Neuronal stem cell (in vitro differentiated cells): ENCODE results near the gene SGF29.
A peak's percentile ranks its signal among the peaks of the same experiment; 100 is the strongest.

ENCODE experiments used
- DNase-seq: peaks from one replicate; pipeline ENCODE4 v3.0.0-alpha.2; 2013; ENCODE audit warnings: low spot score
- H2AFZ ChIP-seq: one replicate; pipeline ENCODE4 v1.6.1; 2013; ENCODE audit warnings: mild to moderate bottlenecking, low read length, inconsistent platforms
- H2AK5ac ChIP-seq: 2 replicates; pipeline ENCODE4 v1.6.1; 2013; ENCODE audit warnings: low read depth, mild to moderate bottlenecking, inconsistent platforms, low read length, moderate library complexity, mixed read lengths
- H2BK120ac ChIP-seq: 2 replicates; pipeline ENCODE4 v1.6.1; 2013; ENCODE audit warnings: low read depth, mild to moderate bottlenecking, inconsistent platforms, low read length, moderate library complexity, mixed read lengths
- H2BK12ac ChIP-seq: one replicate; pipeline ENCODE4 v1.6.1; 2013; ENCODE audit warnings: low read length, inconsistent platforms
- H2BK15ac ChIP-seq: 2 replicates; pipeline ENCODE4 v1.6.1; 2013; ENCODE audit warnings: mild to moderate bottlenecking, low read length, inconsistent platforms, mixed read lengths
- H2BK5ac ChIP-seq: one replicate; pipeline ENCODE4 v1.6.1; 2013; ENCODE audit warnings: inconsistent platforms, mild to moderate bottlenecking, low read length, moderate library complexity
- H3K14ac ChIP-seq: one replicate; pipeline ENCODE4 v1.6.1; 2013; ENCODE audit warnings: low read length, inconsistent platforms
- H3K18ac ChIP-seq: 2 replicates; pipeline ENCODE4 v1.6.1; 2013; ENCODE audit warnings: low read length, inconsistent platforms
- H3K23ac ChIP-seq: 2 replicates; pipeline ENCODE4 v1.6.1; 2013; ENCODE audit warnings: low read depth, mild to moderate bottlenecking, mixed read lengths, low read length, inconsistent platforms; ENCODE audit not compliant: poor library complexity
- H3K27ac ChIP-seq: replicated peaks from 3 replicates; pipeline ENCODE4 v1.5.1; 2013; ENCODE audit warnings: low read length, inconsistent platforms
- H3K27me3 ChIP-seq, 3 experiments: 2 replicates each; pipeline ENCODE4 v1.6.1; 2013; ENCODE audit warnings: low read length in 3 of 3, mild to moderate bottlenecking in 2 of 3, inconsistent platforms in 1 of 3, low read depth in 1 of 3, mixed read lengths in 1 of 3, moderate library complexity in 1 of 3; ENCODE audit not compliant: control insufficient read depth in 3 of 3, insufficient read depth in 3 of 3
- H3K36me3 ChIP-seq, 2 donors: replicated peaks in 1 of 2; 2 replicates each; pipeline ENCODE4 v1.6.1; 2013; ENCODE audit warnings: low read length in 2 of 2; ENCODE audit not compliant: control insufficient read depth in 2 of 2, insufficient read depth in 2 of 2
- H3K4ac ChIP-seq: 2 replicates; pipeline ENCODE4 v1.6.1; 2013; ENCODE audit warnings: inconsistent platforms, mild to moderate bottlenecking, low read length, moderate library complexity
- H3K4me1 ChIP-seq, 2 donors: 1 replicate in 1 of 2; 2 replicates in 1 of 2; pipeline ENCODE4 v1.6.1; 2013; ENCODE audit warnings: low read length in 2 of 2, low read depth in 1 of 2; ENCODE audit not compliant: control insufficient read depth in 2 of 2, insufficient read depth in 1 of 2
- H3K4me2 ChIP-seq: one replicate; pipeline ENCODE4 v1.6.1; 2013; ENCODE audit warnings: mild to moderate bottlenecking, low read length, inconsistent platforms; ENCODE audit not compliant: insufficient read depth, poor library complexity, severe bottlenecking
- H3K4me3 ChIP-seq, 2 donors: 2 replicates each; pipeline ENCODE4 v1.5.1; 2013; ENCODE audit warnings: low read length in 2 of 2, mild to moderate bottlenecking in 2 of 2, inconsistent platforms in 1 of 2, moderate library complexity in 1 of 2
- H3K79me1 ChIP-seq: one replicate; pipeline ENCODE4 v1.6.1; 2013; ENCODE audit warnings: low read depth, mild to moderate bottlenecking, inconsistent platforms, low read length, moderate library complexity
- H3K9ac ChIP-seq: one replicate; pipeline ENCODE4 v1.6.1; 2013; ENCODE audit warnings: mild to moderate bottlenecking, low read depth, low read length, inconsistent platforms; ENCODE audit not compliant: poor library complexity
- H3K9me3 ChIP-seq, 2 donors: replicated peaks in 1 of 2; 2 replicates each; pipeline versions ENCODE3 to v1.6.1; 2013; ENCODE audit warnings: low read length in 2 of 2, mild to moderate bottlenecking in 2 of 2, inconsistent platforms in 1 of 2, low read depth in 1 of 2, mixed read lengths in 1 of 2, moderate library complexity in 1 of 2; ENCODE audit not compliant: control insufficient read depth in 2 of 2, insufficient read depth in 1 of 2
- H4K8ac ChIP-seq: one replicate; pipeline ENCODE4 v1.6.1; 2013; ENCODE audit warnings: low read depth, mild to moderate bottlenecking, inconsistent platforms, low read length, moderate library complexity
- H4K91ac ChIP-seq: one replicate; pipeline ENCODE4 v1.6.1; 2013; ENCODE audit warnings: low read length, low read depth, mild to moderate bottlenecking, inconsistent platforms; ENCODE audit not compliant: poor library complexity
- WGBS, 2 donors: extraction: QIAGEN DNeasy Blood & Tissue Kit; methylation state at CpG; one replicate each; pipeline ENCODE4 v1.1.7; 2013; ENCODE audit warnings: missing lambda C conversion rate in 2 of 2, mixed read lengths in 1 of 2; ENCODE audit not compliant: insufficient read length in 2 of 2, insufficient replicate concordance in 1 of 2; ENCODE audit errors: extremely low coverage in 2 of 2; 5-methylcytosine and 5-hydroxymethylcytosine counted together

Gene SGF29

GRCh38 chr16:28520672-28521071 lies 33.0 kb upstream of the SGF29 start:
- no peak overlapping the region for H4K8ac ChIP-seq
- no peak overlapping the region for H3K9ac ChIP-seq
- H3K23ac ChIP-seq, result no peak overlapping the region
- peaks cover 0 to 2% of the 10 kb centered on the region in 2 donors for H3K9me3 ChIP-seq
- no peak overlapping the region for H2BK5ac ChIP-seq
- peak overlapping the region; percentile 75 for H2AK5ac ChIP-seq
- H4K91ac ChIP-seq, result no peak overlapping the region
- H3K18ac ChIP-seq, result no peak overlapping the region
- H3K4me1 ChIP-seq, result peaks cover 0 to 2% of the 10 kb centered on the region in 2 donors
- no peak for DNase-seq
- no peak overlapping the region for H2BK12ac ChIP-seq
- no peak overlapping the region for H3K14ac ChIP-seq
- peak overlapping the region; percentile 75 for H2BK15ac ChIP-seq
- no peak overlapping the region for H3K4me2 ChIP-seq
- H3K27me3 ChIP-seq, result peaks cover 0 to 2% (median 0%) of the 10 kb centered on the region in 3 experiments
- H3K79me1 ChIP-seq, result no peaks in the 10 kb centered on the region
- no peak overlapping the region for H2BK120ac ChIP-seq
- no peak overlapping the region for H3K4ac ChIP-seq
- no peak overlapping the region for H3K27ac ChIP-seq
- H3K36me3 ChIP-seq, result no peaks in the 10 kb centered on the region
- no peak overlapping the region for H2AFZ ChIP-seq
- WGBS, 2 donors, result no CpG with 5 or more reads among the region's 7 CpGs
- H3K4me3 ChIP-seq, result no peak overlapping the region

GRCh38 chr16:28521436-28521835 lies 32.3 kb upstream of the SGF29 start:
- no peak overlapping the region for H2BK15ac ChIP-seq
- no peak overlapping the region for H2AFZ ChIP-seq
- no peak overlapping the region for H3K9ac ChIP-seq
- no peak overlapping the region for H4K91ac ChIP-seq
- H3K18ac ChIP-seq, result no peak overlapping the region
- WGBS, 2 donors, result no CpG with 5 or more reads among the region's 6 CpGs
- H2AK5ac ChIP-seq, result no peak overlapping the region
- H4K8ac ChIP-seq, result no peak overlapping the region
- H3K4me1 ChIP-seq, result peaks cover 0 to 2% of the 10 kb centered on the region in 2 donors
- H3K36me3 ChIP-seq, result no peaks in the 10 kb centered on the region
- no peak overlapping the region for H2BK120ac ChIP-seq
- no peak overlapping the region for H2BK5ac ChIP-seq
- no peak for DNase-seq
- H3K23ac ChIP-seq, result no peak overlapping the region
- H3K27ac ChIP-seq, result no peak overlapping the region
- H3K4ac ChIP-seq, result no peak overlapping the region
- no peak overlapping the region for H3K4me2 ChIP-seq
- H3K4me3 ChIP-seq, result no peak overlapping the region
- peaks cover 0 to 2% (median 0%) of the 10 kb centered on the region in 3 experiments for H3K27me3 ChIP-seq
- no peaks in the 10 kb centered on the region for H3K79me1 ChIP-seq
- H2BK12ac ChIP-seq, result no peak overlapping the region
- no peak overlapping the region for H3K14ac ChIP-seq
- peaks cover 0 to 3% of the 10 kb centered on the region in 2 donors for H3K9me3 ChIP-seq

GRCh38 chr16:28522792-28523191 lies 30.9 kb upstream of the SGF29 start:
- no peak overlapping the region for H3K4ac ChIP-seq
- DNase-seq, result no peak
- H3K27ac ChIP-seq, result no peak overlapping the region
- no peak overlapping the region for H2BK5ac ChIP-seq
- no peak overlapping the region for H3K23ac ChIP-seq
- peaks cover 0 to 2% (median 0%) of the 10 kb centered on the region in 3 experiments for H3K27me3 ChIP-seq
- H2AK5ac ChIP-seq, result no peak overlapping the region
- no peak overlapping the region for H3K9ac ChIP-seq
- H3K14ac ChIP-seq, result no peak overlapping the region
- H2BK12ac ChIP-seq, result no peak overlapping the region
- H3K36me3 ChIP-seq, result no peaks in the 10 kb centered on the region
- no peak overlapping the region for H2BK120ac ChIP-seq
- no peak overlapping the region for H4K91ac ChIP-seq
- H4K8ac ChIP-seq, result no peak overlapping the region
- WGBS, 2 donors, result no CpG with 5 or more reads among the region's 11 CpGs
- H2AFZ ChIP-seq, result no peak overlapping the region
- H3K4me1 ChIP-seq, result peaks cover 0 to 2% of the 10 kb centered on the region in 2 donors
- H3K18ac ChIP-seq, result no peak overlapping the region
- no peaks in the 10 kb centered on the region for H3K79me1 ChIP-seq
- H3K4me2 ChIP-seq, result no peak overlapping the region
- H3K4me3 ChIP-seq, result no peak overlapping the region
- peaks cover 0 to 3% of the 10 kb centered on the region in 2 donors for H3K9me3 ChIP-seq
- no peak overlapping the region for H2BK15ac ChIP-seq

- no peak overlapping the region for H3K4me2 ChIP-seq
- peak overlapping the region; percentile 20 for H2AFZ ChIP-seq
- no peak overlapping the region for H3K23ac ChIP-seq
- peaks cover 0 to 3% (median 2%) of the 10 kb centered on the region in 3 experiments for H3K27me3 ChIP-seq
- no peaks in the 10 kb centered on the region for H3K36me3 ChIP-seq
- DNase-seq, result no peak
- peaks cover 0 to 3% of the 10 kb centered on the region in 2 donors for H3K9me3 ChIP-seq
- peak overlapping the region; percentile 22 for H3K18ac ChIP-seq
- H3K4me1 ChIP-seq, result peaks cover 0 to 2% of the 10 kb centered on the region in 2 donors
- H2BK5ac ChIP-seq, result no peak overlapping the region
- H2AK5ac ChIP-seq, result peak overlapping the region; percentile 83
- H3K4me3 ChIP-seq, result no peak overlapping the region
- H2BK12ac ChIP-seq, result no peak overlapping the region
- H3K79me1 ChIP-seq, result no peaks in the 10 kb centered on the region
- no peak overlapping the region for H3K14ac ChIP-seq
- no peak overlapping the region for H3K4ac ChIP-seq
- H3K9ac ChIP-seq, result no peak overlapping the region
- no CpG with 5 or more reads among the region's 6 CpGs for WGBS, 2 donors
- H2BK15ac ChIP-seq, result no peak overlapping the region
- no peak overlapping the region for H3K27ac ChIP-seq
- H4K8ac ChIP-seq, result no peak overlapping the region
- H4K91ac ChIP-seq, result no peak overlapping the region
- H2BK120ac ChIP-seq, result no peak overlapping the region
These were observed 29.0 kb upstream of the SGF29 start for GRCh38 chr16:28524681-28525171.
